ENCODE measurements around the gene CPA5. TPM values are rescaled to one million over a fixed set of nuclear protein-coding genes. Genes with fewer than 3 reads are reported as not detected.
A peak's percentile ranks its signal among the peaks of the same experiment; 100 is the strongest.

Gene CPA5, protein sequence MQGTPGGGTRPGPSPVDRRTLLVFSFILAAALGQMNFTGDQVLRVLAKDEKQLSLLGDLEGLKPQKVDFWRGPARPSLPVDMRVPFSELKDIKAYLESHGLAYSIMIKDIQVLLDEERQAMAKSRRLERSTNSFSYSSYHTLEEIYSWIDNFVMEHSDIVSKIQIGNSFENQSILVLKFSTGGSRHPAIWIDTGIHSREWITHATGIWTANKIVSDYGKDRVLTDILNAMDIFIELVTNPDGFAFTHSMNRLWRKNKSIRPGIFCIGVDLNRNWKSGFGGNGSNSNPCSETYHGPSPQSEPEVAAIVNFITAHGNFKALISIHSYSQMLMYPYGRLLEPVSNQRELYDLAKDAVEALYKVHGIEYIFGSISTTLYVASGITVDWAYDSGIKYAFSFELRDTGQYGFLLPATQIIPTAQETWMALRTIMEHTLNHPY
- 0.34 TPM for polyA plus RNA-seq (2013, experiment 1 of 2; ENCODE audit: insufficient read length)
- polyA plus RNA-seq (2013, experiment 2 of 2; ENCODE audit: insufficient read length) = 0.37 TPM

DNA sequence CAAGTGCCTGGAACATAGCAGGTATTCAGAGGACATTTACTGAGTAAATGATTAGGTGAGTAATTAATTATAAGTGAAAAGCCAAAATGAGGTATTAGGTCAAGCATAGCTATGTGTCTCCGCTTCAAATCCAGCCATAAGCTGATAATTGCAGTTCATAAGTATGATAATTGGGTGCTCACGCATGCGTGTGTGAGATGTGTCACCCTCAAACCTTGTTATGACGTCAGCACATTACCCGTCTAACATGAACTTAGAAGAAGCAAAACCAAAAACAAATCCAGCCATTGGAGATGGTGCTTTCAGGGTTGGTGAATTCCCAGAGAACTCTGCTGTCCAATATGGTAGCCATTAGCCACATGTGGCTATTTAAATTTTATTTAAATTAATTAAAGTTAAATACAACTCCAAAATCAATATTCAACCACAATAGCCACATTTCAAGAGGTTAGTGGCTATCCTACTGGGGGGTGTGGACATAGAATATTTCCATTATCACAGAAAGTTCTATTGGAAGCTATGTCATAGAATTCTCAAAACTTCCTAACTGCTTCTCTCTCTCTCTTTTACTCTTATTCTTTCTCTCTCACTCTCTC, at the start of gene CPA5:
Gene CPA5 (plus strand): TSS at position 546 of the 596 bp plus-strand sequence. CDS start 1,670 bp downstream, outside the sequence.
- DNase-seq = no peak

DNA sequence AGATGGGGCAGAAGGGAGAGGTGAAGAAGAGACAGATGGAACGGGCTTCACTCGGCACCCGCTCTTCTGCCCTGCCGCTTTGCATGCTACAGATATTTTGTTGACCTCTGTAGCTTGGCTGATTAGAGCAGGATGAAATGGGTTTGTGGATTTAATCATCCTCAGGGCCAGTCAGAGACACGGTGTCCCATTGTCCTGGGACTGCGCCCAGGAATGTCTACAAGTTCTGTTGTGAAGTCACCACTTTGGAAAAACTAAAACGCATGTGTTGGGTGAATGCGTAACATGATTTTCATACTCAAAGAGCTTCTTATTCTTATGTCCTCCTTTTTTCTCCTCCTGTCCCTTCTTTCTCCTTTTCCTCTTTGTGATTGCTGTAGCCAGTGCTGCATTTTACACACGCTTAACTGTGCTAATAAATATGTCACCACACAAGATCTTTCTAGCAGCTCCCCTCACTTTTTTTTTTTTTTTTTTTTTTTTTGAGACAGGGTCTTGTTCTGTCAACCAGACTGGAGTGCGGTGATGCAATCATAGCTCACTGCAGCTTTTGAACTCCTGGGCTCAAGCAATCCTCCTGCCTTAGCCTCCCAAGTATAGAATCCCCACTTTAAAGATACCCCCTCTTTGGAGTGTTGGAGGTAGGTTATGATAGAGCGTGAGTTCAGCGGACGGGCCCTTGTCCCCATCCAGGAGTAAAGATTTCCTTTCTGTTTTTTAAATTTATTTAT, 48.2 kb upstream of the CPA5 start:
- DNase-seq = peak; percentile 39

DNA sequence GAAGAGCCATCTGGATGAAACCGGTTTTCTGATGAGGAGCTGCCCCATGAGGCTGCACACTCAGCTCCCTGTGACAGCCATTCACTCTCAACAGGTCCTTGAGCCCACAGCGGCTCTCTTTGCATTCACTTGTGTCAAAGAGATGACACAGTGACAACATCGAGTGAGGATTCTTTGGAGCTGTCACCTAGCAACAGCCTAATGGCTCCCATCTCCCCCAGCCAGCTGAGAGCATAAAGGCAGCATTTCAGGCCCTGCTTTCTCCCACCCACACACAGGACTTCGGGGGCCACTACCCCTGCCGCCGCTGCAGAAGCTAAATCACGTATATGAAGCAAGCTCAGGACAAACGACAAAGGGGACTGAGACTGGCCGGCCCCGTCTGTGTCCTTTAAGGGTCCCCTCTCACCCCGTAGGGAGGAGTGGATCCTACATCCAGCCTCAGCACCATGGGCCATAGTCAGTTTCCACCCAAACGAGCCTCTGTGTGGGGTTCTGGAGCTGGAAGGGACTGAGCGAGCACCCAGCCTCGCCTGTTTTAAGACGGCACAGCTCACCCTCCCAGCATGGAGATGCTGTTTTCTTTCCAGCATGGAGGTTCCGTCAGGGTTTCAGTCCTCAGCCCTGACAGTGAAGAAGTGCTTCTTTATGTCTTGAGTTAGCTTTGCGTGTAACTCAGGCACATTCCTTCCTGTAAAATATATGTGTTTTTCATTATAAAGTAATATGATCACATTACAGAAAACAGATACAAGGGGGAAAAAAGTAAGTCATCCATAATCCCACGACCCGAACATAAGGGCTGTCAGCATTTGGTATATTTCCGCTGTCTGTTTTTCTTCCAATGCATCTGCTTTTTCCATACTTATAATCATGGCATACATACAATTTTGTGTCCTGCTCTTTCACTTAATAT, 46.7 kb upstream of the CPA5 start:
- peak; percentile 59 for DNase-seq

GRCh38 chr7:130298544-130299326, 45.9 kb upstream of the CPA5 start:
- no peak for DNase-seq

GRCh38 chr7:130299866-130300265, 44.8 kb upstream of the CPA5 start:
- no peak for DNase-seq

DNA sequence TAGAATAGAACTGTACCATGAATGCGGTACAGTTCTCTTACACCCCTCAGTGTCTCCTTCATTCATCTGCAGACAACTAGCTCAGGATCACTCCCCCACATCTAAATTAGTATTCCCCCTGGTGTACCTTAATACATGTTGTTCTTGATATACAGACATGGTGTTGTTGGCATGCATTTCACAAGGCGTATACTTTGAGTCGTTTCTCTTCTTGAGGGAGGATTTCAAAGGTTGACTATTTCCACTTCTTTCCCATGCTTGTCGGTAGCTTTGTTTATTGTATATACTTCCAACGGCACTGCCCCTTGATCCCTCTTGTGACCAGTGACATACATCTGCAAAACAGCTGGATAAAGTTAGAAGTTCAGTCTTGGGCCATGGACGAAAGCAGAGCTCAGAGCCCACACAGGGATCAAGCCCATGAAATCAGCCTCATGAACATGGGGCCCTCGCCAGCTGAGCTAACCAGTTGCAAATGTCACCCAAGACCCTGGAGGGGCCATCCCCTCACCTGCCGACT, 43.1 kb upstream of the CPA5 start:
- no peak for DNase-seq

- no peak for DNase-seq
Measured at GRCh38 chr7:130302649-130303048, 42.0 kb upstream of the CPA5 start.

- DNase-seq = no peak
Measured at GRCh38 chr7:130303127-130303526, 41.5 kb upstream of the CPA5 start.

- no peak for DNase-seq
Measured at GRCh38 chr7:130303551-130303950, 41.1 kb upstream of the CPA5 start.

GRCh38 chr7:130303982-130304381, 40.6 kb upstream of the CPA5 start:
- no peak for DNase-seq

GRCh38 chr7:130304878-130305277, 39.7 kb upstream of the CPA5 start:
- DNase-seq = no peak

DNA sequence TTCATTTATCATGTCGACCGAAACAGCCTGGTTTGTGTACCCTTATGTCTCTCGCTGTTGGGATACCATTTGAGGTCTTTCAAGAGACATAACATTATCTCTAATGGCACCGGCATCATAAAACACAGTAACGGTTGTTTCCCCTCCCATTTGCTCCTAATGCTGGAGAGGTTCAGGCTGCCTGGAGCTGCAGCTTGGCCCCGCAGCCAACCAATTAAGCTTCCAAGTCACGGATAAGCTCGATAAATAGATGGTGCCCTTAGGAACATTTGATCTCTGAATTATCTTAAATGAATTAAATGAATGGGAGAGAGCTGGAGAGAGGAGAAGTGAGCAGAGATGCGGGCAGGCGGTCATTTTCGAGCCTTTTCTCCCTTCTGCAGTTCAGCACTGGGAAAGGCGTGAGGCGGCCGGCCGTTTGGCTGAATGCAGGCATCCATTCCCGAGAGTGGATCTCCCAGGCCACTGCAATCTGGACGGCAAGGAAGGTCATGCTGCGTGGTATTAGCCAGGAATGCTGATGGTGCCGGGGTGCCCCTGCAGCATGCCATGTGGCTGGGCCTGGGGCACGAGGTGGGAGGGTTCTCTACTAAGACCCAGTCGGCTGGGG, 39.1 kb upstream of the CPA5 start:
- DNase-seq = no peak

DNA sequence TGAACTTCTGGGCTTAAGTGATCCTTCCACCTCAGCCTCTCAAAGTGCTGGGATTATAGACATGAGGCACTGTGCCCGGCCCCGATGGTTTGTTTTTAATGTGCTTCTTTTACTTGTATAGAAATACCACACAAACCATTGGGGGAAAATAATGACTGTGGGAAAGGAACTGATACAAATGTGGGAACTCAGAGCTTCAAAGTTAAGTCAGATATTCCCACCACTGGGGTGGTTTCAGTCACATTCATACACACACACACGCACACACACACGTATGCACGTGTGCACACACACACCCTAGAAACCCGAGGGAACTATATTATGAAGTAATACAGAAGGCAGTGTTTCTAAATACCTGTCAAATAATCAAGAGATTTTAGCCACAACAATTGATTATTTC, 34.6 kb upstream of the CPA5 start:
- DNase-seq = no peak

GRCh38 chr7:130314305-130314704, 30.3 kb upstream of the CPA5 start:
- DNase-seq = no peak

- no peak for DNase-seq
Measured at GRCh38 chr7:130319541-130319940, 25.1 kb upstream of the CPA5 start.

DNA sequence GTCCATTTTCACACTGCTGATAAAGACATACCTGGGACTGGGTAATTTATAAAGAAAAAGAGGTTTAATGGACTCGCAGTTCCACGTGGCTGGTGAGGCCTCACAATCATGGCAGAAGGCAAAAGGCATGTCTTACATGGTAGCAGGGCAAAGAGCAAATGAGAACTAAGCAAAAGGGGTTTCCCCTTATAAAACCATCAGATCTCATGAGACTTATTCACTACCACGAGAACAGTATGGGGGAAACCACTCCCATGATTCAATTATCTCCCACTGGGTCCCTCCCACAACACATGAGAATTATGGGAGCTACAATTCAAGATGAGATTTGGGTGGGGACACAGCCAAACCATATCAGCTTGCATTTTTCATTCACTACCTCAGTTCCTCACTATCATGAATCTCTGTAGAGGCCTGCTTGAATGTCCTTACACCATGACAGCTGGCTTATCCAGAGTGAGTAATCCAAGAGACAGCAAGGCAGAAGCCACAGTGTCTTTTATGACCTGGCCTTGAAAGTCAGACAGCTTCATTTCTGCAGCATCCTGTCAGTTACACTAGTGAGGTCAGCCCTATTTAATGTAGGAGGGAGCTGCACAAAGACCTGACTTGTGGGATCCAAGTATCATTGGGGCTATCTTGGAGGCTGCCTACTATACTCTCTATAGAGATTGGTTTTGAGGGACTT, 22.9 kb upstream of the CPA5 start:
- DNase-seq = peak; percentile 43

DNA sequence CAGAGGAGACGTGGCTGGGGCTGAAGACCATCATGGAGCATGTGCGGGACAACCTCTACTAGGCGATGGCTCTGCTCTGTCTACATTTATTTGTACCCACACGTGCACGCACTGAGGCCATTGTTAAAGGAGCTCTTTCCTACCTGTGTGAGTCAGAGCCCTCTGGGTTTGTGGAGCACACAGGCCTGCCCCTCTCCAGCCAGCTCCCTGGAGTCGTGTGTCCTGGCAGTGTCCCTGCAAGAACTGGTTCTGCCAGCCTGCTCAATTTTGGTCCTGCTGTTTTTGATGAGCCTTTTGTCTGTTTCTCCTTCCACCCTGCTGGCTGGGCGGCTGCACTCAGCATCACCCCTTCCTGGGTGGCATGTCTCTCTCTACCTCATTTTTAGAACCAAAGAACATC, 22.0 kb upstream of the CPA5 start:
- no peak for DNase-seq

- no peak for DNase-seq
Measured at GRCh38 chr7:130324306-130324943, 20.2 kb upstream of the CPA5 start.

DNA sequence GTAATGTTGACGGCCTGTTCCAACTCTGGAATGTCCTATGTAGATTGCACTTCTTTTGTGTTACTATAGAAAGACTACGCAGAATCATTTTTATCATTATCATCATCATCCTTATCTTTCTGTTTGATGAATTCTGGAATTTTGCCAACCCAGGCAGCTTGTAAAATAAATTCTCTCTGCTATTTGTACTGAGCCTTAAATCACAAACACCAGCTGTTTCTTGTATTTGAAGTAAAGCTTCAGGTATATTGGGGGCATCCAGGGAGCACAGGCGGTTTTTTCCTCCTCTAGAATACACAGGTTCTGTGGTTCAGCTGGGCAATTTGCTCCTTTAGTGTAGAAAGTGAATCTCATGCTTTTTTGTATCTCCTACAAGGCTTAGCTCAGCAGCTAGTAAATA, 14.9 kb upstream of the CPA5 start:
- no peak for DNase-seq

Data from fibroblast of skin of back (primary cell).